Sigmoid colon (tissue), 4 donors: ENCODE measurements around the gene RHCG.

ENCODE experiments used
- CTCF ChIP-seq, 4 experiments: fragments of 450-650 bp in 3 of 4; fragments of 200-600 bp in 1 of 4; IDR thresholded peaks; one replicate each; pipeline ENCODE4 v1.5.1; 2016 to 2019; ENCODE audit warnings: antibody characterized with exemption in 4 of 4, mild to moderate bottlenecking in 3 of 4, moderate library complexity in 2 of 4
- EP300 ChIP-seq, 4 donors: sonication (generic); formaldehyde crosslinking; IDR thresholded peaks; one replicate each; pipeline ENCODE4 v1.6.1; 2017; ENCODE audit warnings: antibody characterized with exemption in 4 of 4
- POLR2A ChIP-seq, 2 donors: fragments of 450-650 bp; IDR thresholded peaks; one replicate each; pipeline ENCODE4 v1.6.1; 2016; ENCODE audit warnings: antibody characterized with exemption in 2 of 2, mild to moderate bottlenecking in 2 of 2, moderate library complexity in 2 of 2
- POLR2AphosphoS5 ChIP-seq, 4 donors: sonication (generic); formaldehyde crosslinking; IDR thresholded peaks; one replicate each; pipeline ENCODE4 v1.6.1; 2017; ENCODE audit warnings: antibody characterized with exemption in 4 of 4

GRCh38 chr15:89514596-89515406 is 18.4 kb upstream of the RHCG start:
- TF ChIP-seq CTCF (IDR thresholded peaks at IDR 0.05), result no peak
- TF ChIP-seq POLR2AphosphoS5 (IDR thresholded peaks at IDR 0.05), result no peak
- TF ChIP-seq POLR2A (IDR thresholded peaks at IDR 0.05), result no peak
- no peak for TF ChIP-seq EP300 (IDR thresholded peaks at IDR 0.05)
